ENCODE results near the gene CYP4F11. TPM values are rescaled to one million over a fixed set of nuclear protein-coding genes. Genes with fewer than 3 reads are reported as not detected.

CYP4F11 gene
- total RNA-seq, 1 donor, result not detected

DNA sequence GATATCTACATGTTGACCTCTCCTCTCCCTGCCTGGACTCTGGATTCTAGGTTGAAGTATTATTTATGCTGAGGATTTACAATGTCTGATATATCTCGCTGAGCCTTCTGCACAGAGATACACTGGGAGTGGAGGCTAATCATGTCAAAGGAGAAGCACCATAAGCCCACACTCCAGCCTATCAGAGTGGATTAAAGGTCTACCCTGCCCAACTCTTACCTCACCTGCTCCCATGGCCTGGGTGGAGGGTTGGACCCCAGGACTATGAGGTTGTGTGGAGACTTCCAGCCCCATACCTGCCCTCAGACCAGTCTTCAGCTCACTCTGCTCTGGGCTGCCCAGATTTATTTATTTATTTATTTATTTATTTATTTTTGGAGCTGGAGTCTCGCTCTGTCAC, 29.9 kb upstream of the CYP4F11 start:
- H3K4me3 ChIP-seq (ENCODE audit: low read depth, low read length), result no peak overlapping the region
- TF ChIP-seq, protein P1, sequence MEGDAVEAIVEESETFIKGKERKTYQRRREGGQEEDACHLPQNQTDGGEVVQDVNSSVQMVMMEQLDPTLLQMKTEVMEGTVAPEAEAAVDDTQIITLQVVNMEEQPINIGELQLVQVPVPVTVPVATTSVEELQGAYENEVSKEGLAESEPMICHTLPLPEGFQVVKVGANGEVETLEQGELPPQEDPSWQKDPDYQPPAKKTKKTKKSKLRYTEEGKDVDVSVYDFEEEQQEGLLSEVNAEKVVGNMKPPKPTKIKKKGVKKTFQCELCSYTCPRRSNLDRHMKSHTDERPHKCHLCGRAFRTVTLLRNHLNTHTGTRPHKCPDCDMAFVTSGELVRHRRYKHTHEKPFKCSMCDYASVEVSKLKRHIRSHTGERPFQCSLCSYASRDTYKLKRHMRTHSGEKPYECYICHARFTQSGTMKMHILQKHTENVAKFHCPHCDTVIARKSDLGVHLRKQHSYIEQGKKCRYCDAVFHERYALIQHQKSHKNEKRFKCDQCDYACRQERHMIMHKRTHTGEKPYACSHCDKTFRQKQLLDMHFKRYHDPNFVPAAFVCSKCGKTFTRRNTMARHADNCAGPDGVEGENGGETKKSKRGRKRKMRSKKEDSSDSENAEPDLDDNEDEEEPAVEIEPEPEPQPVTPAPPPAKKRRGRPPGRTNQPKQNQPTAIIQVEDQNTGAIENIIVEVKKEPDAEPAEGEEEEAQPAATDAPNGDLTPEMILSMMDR (IDR thresholded peaks at IDR 0.05; ENCODE audit: insufficient read depth, low read depth, low read length), result no peak
- no peak for DNase-seq (ENCODE audit: low read depth)

DNA sequence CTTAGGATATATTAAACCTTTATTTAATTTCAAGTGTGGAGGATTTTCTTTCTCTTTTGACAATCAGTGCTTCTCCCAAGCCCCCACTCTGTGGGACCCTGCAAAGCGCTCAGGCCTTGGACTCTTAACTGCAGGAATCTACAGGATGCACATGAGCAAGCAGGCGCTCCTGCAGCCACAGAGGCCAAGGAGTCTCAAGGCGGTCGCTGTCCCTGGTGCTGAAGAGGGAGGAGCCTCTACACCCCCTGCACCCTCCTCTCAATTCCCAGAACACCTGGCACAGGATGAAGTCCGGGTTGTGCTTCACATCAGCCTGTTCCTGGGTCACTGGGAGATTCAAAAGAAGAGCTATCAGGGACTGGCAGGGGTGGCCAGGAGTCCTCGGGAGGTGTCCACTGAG, 28.0 kb upstream of the CYP4F11 start:
- TF ChIP-seq, protein P1 (IDR thresholded peaks at IDR 0.05; ENCODE audit: insufficient read depth, low read depth, low read length), result no peak

DNA sequence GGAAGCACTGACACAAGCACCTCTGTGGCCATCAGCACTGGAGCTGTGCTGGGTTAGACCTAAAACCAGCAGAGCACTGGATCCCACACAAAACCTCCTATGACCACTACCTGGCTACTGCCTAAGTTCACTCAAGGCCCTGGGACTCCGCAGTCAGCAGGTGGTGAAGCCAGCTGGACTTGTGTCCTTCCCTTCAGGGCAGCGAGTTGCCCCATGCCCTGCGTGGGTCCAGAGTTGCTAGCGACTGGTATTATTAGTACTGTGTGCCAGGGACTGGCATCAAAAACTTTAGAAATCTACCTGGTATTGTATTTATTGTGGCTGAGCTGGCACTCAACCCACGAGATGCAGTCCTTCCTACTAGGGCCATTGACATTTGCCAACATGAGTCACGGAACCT, 20.5 kb upstream of the CYP4F11 start:
- TF ChIP-seq, protein P1 (IDR thresholded peaks at IDR 0.05; ENCODE audit: insufficient read depth, low read depth, low read length), result no peak
- H3K4me3 ChIP-seq (ENCODE audit: low read depth, low read length), result no peak overlapping the region
- no peak for DNase-seq (ENCODE audit: low read depth)

More for the DNA sequence above, 28.0 kb upstream of the CYP4F11 start:
- DNase-seq (ENCODE audit: low read depth), result no peak
- no peak overlapping the region for H3K4me3 ChIP-seq (ENCODE audit: low read depth, low read length)

DNA sequence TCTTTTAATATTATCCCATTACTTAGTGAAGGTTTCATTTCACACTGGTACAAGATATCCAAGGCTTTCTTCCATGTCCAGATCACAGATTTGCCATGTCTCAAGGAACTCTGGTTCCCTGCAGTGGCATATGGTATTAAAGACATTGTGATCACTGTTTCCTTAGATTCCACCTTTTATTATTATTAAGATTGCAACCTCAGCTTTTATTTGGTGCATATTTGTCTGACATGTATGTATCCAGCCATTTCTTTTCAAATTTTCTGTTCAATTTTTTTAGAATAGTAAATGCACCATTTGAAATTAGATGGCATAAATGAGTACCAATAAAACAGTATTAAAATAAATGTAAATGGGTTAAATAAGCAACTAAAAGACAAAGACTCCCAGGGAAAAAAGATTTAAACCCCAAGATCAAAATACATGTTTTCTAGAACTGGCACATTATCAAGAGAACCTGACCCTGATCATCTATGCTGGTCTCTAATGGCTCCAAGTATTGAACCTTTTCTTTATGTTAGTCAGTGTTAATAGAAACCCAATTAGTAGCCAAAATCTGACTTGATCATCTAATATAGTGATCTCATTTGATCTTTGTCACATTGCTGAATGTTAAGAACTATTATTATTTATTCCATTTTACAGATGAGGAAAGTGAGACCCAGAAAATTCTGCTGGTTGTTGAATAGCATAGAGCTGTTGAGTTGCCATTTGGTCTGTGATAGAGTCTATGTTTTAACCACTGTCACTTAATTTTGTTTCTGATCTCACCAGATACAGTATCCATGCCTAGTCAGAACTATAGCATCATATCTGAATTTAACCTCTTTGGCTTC, 14.1 kb upstream of the CYP4F11 start, which contains the start of gene OR10H4:
TSS of gene OR10H4 (plus strand) at position 786 of the 836 bp plus-strand sequence. CDS start at position 786, 0 bp downstream.
- DNase-seq (ENCODE audit: low read depth), result no peak
- TF ChIP-seq, protein P1 (IDR thresholded peaks at IDR 0.05; ENCODE audit: insufficient read depth, low read depth, low read length), result no peak
- H3K4me3 ChIP-seq (ENCODE audit: low read depth, low read length), result no peak within 1 kb of the TSS

DNA sequence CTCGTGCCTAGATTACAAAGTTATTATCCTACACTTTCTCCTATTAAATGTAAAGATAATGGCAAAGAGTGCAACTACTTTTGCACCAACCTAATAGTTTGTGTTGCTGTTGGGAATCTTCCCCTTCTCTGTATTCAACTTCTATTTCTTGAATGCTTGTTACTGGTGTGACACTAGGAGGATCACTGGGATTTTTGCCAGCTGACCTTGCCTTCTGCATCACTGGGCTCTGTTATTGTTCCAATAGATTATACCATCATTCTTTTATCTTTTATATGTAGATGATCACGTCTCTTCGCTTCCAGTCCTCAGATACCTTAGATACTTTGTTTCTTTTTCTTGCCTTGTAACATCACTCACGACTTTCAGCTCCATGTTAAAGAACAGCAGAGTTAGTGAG, 11.0 kb upstream of the CYP4F11 start:
- H3K4me3 ChIP-seq (ENCODE audit: low read depth, low read length), result no peak overlapping the region
- TF ChIP-seq, protein P1 (IDR thresholded peaks at IDR 0.05; ENCODE audit: insufficient read depth, low read depth, low read length), result no peak
- no peak for DNase-seq (ENCODE audit: low read depth)

DNA sequence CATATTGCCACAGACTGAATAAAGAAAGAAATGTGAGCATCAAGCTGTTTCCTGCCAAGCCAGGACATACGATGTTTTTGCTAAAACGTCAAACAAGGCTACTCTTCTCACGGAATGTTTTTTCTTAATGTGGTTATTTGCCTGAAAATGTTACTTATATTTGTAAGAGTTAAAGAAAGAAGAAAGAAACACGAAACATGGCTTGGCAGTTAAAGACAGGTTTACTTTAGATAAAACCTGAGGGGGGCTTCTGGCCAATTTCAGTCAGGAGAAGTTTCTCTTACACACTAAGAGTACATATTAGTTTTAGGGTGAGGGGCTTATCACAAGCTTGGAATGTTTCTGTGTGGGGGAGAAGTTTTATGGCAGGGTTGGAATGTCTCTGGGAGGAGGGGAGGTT, 10.1 kb upstream of the CYP4F11 start:
- H3K4me3 ChIP-seq (ENCODE audit: low read depth, low read length), result no peak overlapping the region
- TF ChIP-seq, protein P1 (IDR thresholded peaks at IDR 0.05; ENCODE audit: insufficient read depth, low read depth, low read length), result no peak
- no peak for DNase-seq (ENCODE audit: low read depth)

Data from fibroblast of villous mesenchyme (primary cell).